Measurements from ENCODE around the gene DCAKD.

The DCAKD gene

GRCh38 chr17:45051060-45051719 lies at the start of gene DCAKD:
TSS of gene DCAKD (minus strand) at chr17:45051632. CDS start at chr17:45034885, 16,747 bp downstream.
- peak; percentile 92 for DNase-seq (ENCODE audit: low read depth)

GRCh38 chr17:45098869-45099616 lies 47.6 kb upstream of the DCAKD start:
- peak; percentile 67 for DNase-seq (ENCODE audit: low read depth)

- DNase-seq (ENCODE audit: low read depth), result no peak
Observed at GRCh38 chr17:45098081-45098868, 46.8 kb upstream of the DCAKD start.

- no peak for DNase-seq (ENCODE audit: low read depth)
Observed at GRCh38 chr17:45096926-45097325, 45.5 kb upstream of the DCAKD start.

- no peak for DNase-seq (ENCODE audit: low read depth)
Observed at GRCh38 chr17:45096141-45096540, 44.7 kb upstream of the DCAKD start.

GRCh38 chr17:45093444-45094110 lies 42.1 kb upstream of the DCAKD start:
- DNase-seq (ENCODE audit: low read depth), result no peak

GRCh38 chr17:45092911-45093430 lies 41.5 kb upstream of the DCAKD start:
- no peak for DNase-seq (ENCODE audit: low read depth)

GRCh38 chr17:45091778-45092425 lies 40.5 kb upstream of the DCAKD start:
- no peak for DNase-seq (ENCODE audit: low read depth)

GRCh38 chr17:45090711-45091110 lies 39.3 kb upstream of the DCAKD start:
- no peak for DNase-seq (ENCODE audit: low read depth)

GRCh38 chr17:45088741-45089140 lies 37.3 kb upstream of the DCAKD start:
- no peak for DNase-seq (ENCODE audit: low read depth)

- DNase-seq (ENCODE audit: low read depth), result no peak
Observed at GRCh38 chr17:45087978-45088377, 36.5 kb upstream of the DCAKD start.

- no peak for DNase-seq (ENCODE audit: low read depth)
Observed at GRCh38 chr17:45087504-45087975, 36.1 kb upstream of the DCAKD start.

- DNase-seq (ENCODE audit: low read depth), result no peak
Observed at GRCh38 chr17:45086865-45087503, 35.6 kb upstream of the DCAKD start.

GRCh38 chr17:45086391-45086790 lies 35.0 kb upstream of the DCAKD start:
- no peak for DNase-seq (ENCODE audit: low read depth)

GRCh38 chr17:45081047-45081703 lies 29.7 kb upstream of the DCAKD start:
- no peak for DNase-seq (ENCODE audit: low read depth)

- DNase-seq (ENCODE audit: low read depth), result no peak
Observed at GRCh38 chr17:45077643-45078042, 26.2 kb upstream of the DCAKD start.

- no peak for DNase-seq (ENCODE audit: low read depth)
Observed at GRCh38 chr17:45073414-45074070, 22.1 kb upstream of the DCAKD start.

- DNase-seq (ENCODE audit: low read depth), result no peak
Observed at GRCh38 chr17:45070809-45071208, 19.4 kb upstream of the DCAKD start.

- DNase-seq (ENCODE audit: low read depth), result no peak
Observed at GRCh38 chr17:45070001-45070400, 18.6 kb upstream of the DCAKD start.

GRCh38 chr17:45067637-45068036 lies 16.2 kb upstream of the DCAKD start:
- no peak for DNase-seq (ENCODE audit: low read depth)

Data from activated T-cell treated with anti-CD3 and anti-CD28 coated beads for 48 hours (primary cell).